IMR-90 (cell line): ENCODE data around the gene NCKAP5. TPM values are rescaled to one million over a fixed set of nuclear protein-coding genes. Genes with fewer than 3 reads are reported as not detected.

Experiments used
- ATAC-seq: fragments of 200-7000 bp; cut with Tn5 transposase; 2 replicates; pipeline ENCODE4 v1.9.1; 2020; ENCODE audit warnings: low read depth, mild to moderate bottlenecking, moderate library complexity
- BruUV-seq: library from RNA; stranded (reverse); fragments of 400-500 nt; replicated peaks from 2 replicates; lab custom pipeline; 2021; lab: Mats Ljungman, UMichigan
- CTCF ChIA-PET: fragments of 300-600 bp; formaldehyde crosslinking; extraction: SDS; loops from one replicate; lab custom pipeline; 2021; ENCODE audit warnings: antibody characterized with exemption; lab: Yijun Ruan, JAX
- POLR2A ChIA-PET: fragments of 300-600 bp; sonication (Branson Sonifier 250); formaldehyde crosslinking; loops from one replicate; lab custom pipeline; 2022; ENCODE audit warnings: antibody characterized with exemption; ENCODE audit not compliant: unreplicated experiment; lab: Charles Lee
- DNase-seq: peaks from one replicate; pipeline ENCODE4 v3.0.0; 2013
- H2AFZ ChIP-seq: replicated peaks from 2 replicates; pipeline ENCODE3; 2013; ENCODE audit warnings: low read length, mild to moderate bottlenecking; ENCODE audit not compliant: poor library complexity
- H2AK5ac ChIP-seq: 2 replicates; pipeline ENCODE4 v1.6.1; 2013; ENCODE audit warnings: low read depth, low read length, inconsistent platforms
- H2AK9ac ChIP-seq: replicated peaks from 2 replicates; pipeline ENCODE3; 2013; ENCODE audit warnings: mild to moderate bottlenecking, low read depth, low read length, moderate library complexity; ENCODE audit not compliant: poor library complexity
- H2BK120ac ChIP-seq: 2 replicates; pipeline ENCODE4 v1.6.1; 2013; ENCODE audit warnings: low read depth, low read length, inconsistent platforms
- H2BK15ac ChIP-seq: 3 replicates; pipeline ENCODE4 v1.6.1; 2013; ENCODE audit warnings: low read depth, low read length, inconsistent platforms
- H2BK20ac ChIP-seq: 2 replicates; pipeline ENCODE4 v1.6.1; 2013; ENCODE audit warnings: low read depth, mild to moderate bottlenecking, inconsistent platforms, low read length, moderate library complexity
- H2BK5ac ChIP-seq: 2 replicates; pipeline ENCODE4 v1.6.1; 2013; ENCODE audit warnings: mild to moderate bottlenecking, low read depth, low read length, inconsistent platforms; ENCODE audit not compliant: poor library complexity, severe bottlenecking
- H3K14ac ChIP-seq: replicated peaks from 2 replicates; pipeline ENCODE4 v1.6.1; 2013; ENCODE audit warnings: low read depth, low read length, inconsistent platforms
- H3K18ac ChIP-seq: 2 replicates; pipeline ENCODE4 v1.6.1; 2013; ENCODE audit warnings: low read depth, low read length, control low read depth
- H3K23ac ChIP-seq: 2 replicates; pipeline ENCODE4 v1.6.1; 2013; ENCODE audit warnings: low read depth, low read length, inconsistent platforms
- H3K27ac ChIP-seq: 2 replicates; pipeline ENCODE4 v1.5.1; 2013; ENCODE audit warnings: mild to moderate bottlenecking, control low read depth, low read length; ENCODE audit not compliant: insufficient read depth
- H3K27me3 ChIP-seq: 2 replicates; pipeline ENCODE4 v1.6.1; 2013; ENCODE audit warnings: low read length; ENCODE audit not compliant: control insufficient read depth, insufficient read depth
- H3K36me3 ChIP-seq: 2 replicates; pipeline ENCODE4 v1.6.1; 2013; ENCODE audit warnings: low read length, mixed read lengths; ENCODE audit not compliant: control insufficient read depth, insufficient read depth
- H3K4ac ChIP-seq: 2 replicates; pipeline ENCODE4 v1.6.1; 2013; ENCODE audit warnings: low read depth, low read length, inconsistent platforms
- H3K4me1 ChIP-seq: 2 replicates; pipeline ENCODE4 v1.6.1; 2013; ENCODE audit warnings: low read length, mixed read lengths; ENCODE audit not compliant: control insufficient read depth, insufficient read depth
- H3K4me2 ChIP-seq: 2 replicates; pipeline ENCODE4 v1.6.1; 2013; ENCODE audit warnings: low read depth, mild to moderate bottlenecking, control low read depth, low read length, moderate library complexity
- H3K4me3 ChIP-seq: 2 replicates; pipeline ENCODE4 v1.5.1; 2013; ENCODE audit warnings: low read depth, mild to moderate bottlenecking, control low read depth, low read length, moderate library complexity; ENCODE audit not compliant: insufficient read depth
- H3K56ac ChIP-seq: 2 replicates; pipeline ENCODE4 v1.6.1; 2013; ENCODE audit warnings: low read length, inconsistent platforms; ENCODE audit not compliant: insufficient read depth; ENCODE audit errors: extremely low read depth
- H3K79me1 ChIP-seq, 2 experiments: 2 replicates each; pipeline ENCODE4 v1.6.1; 2013; ENCODE audit warnings: low read length in 2 of 2, inconsistent platforms in 1 of 2, low read depth in 1 of 2
- H3K9ac ChIP-seq: 2 replicates; pipeline ENCODE4 v1.6.1; 2013; ENCODE audit warnings: low read depth, low read length, control low read depth
- H3K9me1 ChIP-seq: 2 replicates; pipeline ENCODE4 v1.6.1; 2013; ENCODE audit warnings: low read length, inconsistent platforms; ENCODE audit not compliant: insufficient read depth
- H3K9me3 ChIP-seq: 2 replicates; pipeline ENCODE4 v1.6.1; 2013; ENCODE audit warnings: low read length; ENCODE audit not compliant: control insufficient read depth, insufficient read depth
- H4K20me1 ChIP-seq: 2 replicates; pipeline ENCODE4 v1.6.1; 2013; ENCODE audit warnings: low read length, inconsistent platforms; ENCODE audit not compliant: insufficient read depth
- H4K5ac ChIP-seq: 2 replicates; pipeline ENCODE4 v1.6.1; 2013; ENCODE audit warnings: mild to moderate bottlenecking, low read depth, low read length, control low read depth
- H4K8ac ChIP-seq, 2 experiments: 2 replicates each; pipeline ENCODE4 v1.6.1; 2013; ENCODE audit warnings: low read depth in 2 of 2, low read length in 2 of 2, control low read depth in 1 of 2, inconsistent platforms in 1 of 2
- H4K91ac ChIP-seq: 2 replicates; pipeline ENCODE4 v1.6.1; 2013; ENCODE audit warnings: low read depth, low read length, inconsistent platforms; ENCODE audit not compliant: insufficient read depth
- BHLHE40 ChIP-seq: fragments of 150-350 bp; IDR thresholded peaks from 2 replicates; pipeline ENCODE4 v1.6.1; 2016; ENCODE audit warnings: mild to moderate bottlenecking, low read depth, low read length
- CEBPB ChIP-seq: IDR thresholded peaks from 2 replicates; pipeline ENCODE4 v1.6.1; 2012; ENCODE audit warnings: low read depth, low read length, improper control_type of control experiment
- CHD1 ChIP-seq: IDR thresholded peaks from 2 replicates; pipeline ENCODE4 v1.6.1; 2012; ENCODE audit warnings: low read depth, low read length, improper control_type of control experiment
- CTCF ChIP-seq: conservative IDR thresholded peaks from 2 replicates; pipeline ENCODE4 v1.5.1; 2012; ENCODE audit warnings: mild to moderate bottlenecking, low read depth, low read length, improper control_type of control experiment
- ELK1 ChIP-seq: fragments of 150-350 bp; IDR thresholded peaks from 2 replicates; pipeline ENCODE4 v1.6.1; 2016; ENCODE audit warnings: low read depth, mild to moderate bottlenecking, low read length, moderate library complexity, borderline replicate concordance
- FOS ChIP-seq: fragments of 150-350 bp; IDR thresholded peaks from 2 replicates; pipeline ENCODE4 v1.6.1; 2016; ENCODE audit warnings: low read depth, low read length
- MAFK ChIP-seq: IDR thresholded peaks from 2 replicates; pipeline ENCODE4 v1.6.1; 2012; ENCODE audit warnings: low read depth, low read length, improper control_type of control experiment
- MAZ ChIP-seq: IDR thresholded peaks from 2 replicates; pipeline ENCODE4 v1.6.1; 2012; ENCODE audit warnings: low read depth, mild to moderate bottlenecking, low read length, improper control_type of control experiment, moderate library complexity, borderline replicate concordance
- MXI1 ChIP-seq: IDR thresholded peaks from 2 replicates; pipeline ENCODE4 v1.6.1; 2012; ENCODE audit warnings: low read depth, mild to moderate bottlenecking, low read length, moderate library complexity, borderline replicate concordance
- NFE2L2 ChIP-seq: fragments of 150-350 bp; IDR thresholded peaks from 2 replicates; pipeline ENCODE4 v1.6.1; 2016; ENCODE audit warnings: low read depth, mild to moderate bottlenecking, low read length
- POLR2A ChIP-seq: IDR thresholded peaks from 2 replicates; pipeline ENCODE4 v1.6.1; 2012; ENCODE audit warnings: mild to moderate bottlenecking, low read depth, low read length
- RAD21 ChIP-seq: IDR thresholded peaks from 2 replicates; pipeline ENCODE4 v1.6.1; 2012; ENCODE audit warnings: low read length, improper control_type of control experiment
- RCOR1 ChIP-seq: IDR thresholded peaks from 2 replicates; pipeline ENCODE4 v1.6.1; 2012; ENCODE audit warnings: mild to moderate bottlenecking, low read length, improper control_type of control experiment; ENCODE audit not compliant: insufficient replicate concordance
- RFX5 ChIP-seq: IDR thresholded peaks from 2 replicates; pipeline ENCODE4 v1.8.0; 2012; ENCODE audit warnings: low read depth, mild to moderate bottlenecking, low read length, moderate library complexity
- SMC3 ChIP-seq: fragments of 150-350 bp; IDR thresholded peaks from 2 replicates; pipeline ENCODE4 v1.6.1; 2016; ENCODE audit warnings: low read depth, mild to moderate bottlenecking, antibody characterized with exemption, low read length, moderate library complexity
- USF2 ChIP-seq: fragments of 150-350 bp; IDR thresholded peaks from 2 replicates; pipeline ENCODE4 v1.6.1; 2017; ENCODE audit warnings: mild to moderate bottlenecking, antibody characterized with exemption, low read length, low read depth
- WGBS, 2 experiments: methylation state at CpG; one replicate each; pipeline versions ENCODE4 v1.1.5 to v1.1.7; 2013; ENCODE audit warnings: missing lambda C conversion rate in 2 of 2; ENCODE audit not compliant: insufficient read length in 1 of 2; ENCODE audit errors: extremely low coverage in 2 of 2; 5-methylcytosine and 5-hydroxymethylcytosine counted together
- dilution Hi-C: fragments of 300-500 bp; cut with HindIII; formaldehyde crosslinking; loops from one replicate; pipeline ENCODE4 v1.14.3; 2018; ENCODE audit warnings: low sequenced_read_pairs; ENCODE audit not compliant: unreplicated experiment
- in situ Hi-C: fragments of 300-500 bp; cut with MboI; formaldehyde crosslinking; loops from 3 replicates; pipeline ENCODE4 v1.14.3; 2019; ENCODE audit warnings: low sequenced_read_pairs, inconsistent platforms, mixed read lengths
- intact Hi-C: fragments of 100-400 bp; cut with micrococcal nuclease; formaldehyde crosslinking; loops from 2 replicates; pipeline ENCODE4 v1.10.0; 2022
- polyA plus RNA-seq, 3 experiments: library from polyadenylated mRNA; depleted of rRNA; stranded (reverse); fragments of >200 nt; gene quantifications; 2 replicates each; pipeline ENCODE4 v1.2.3, GENCODE V29; 2012; ENCODE audit warnings: low replicate concordance in 1 of 3
- total RNA-seq: library from RNA; depleted of rRNA; stranded (reverse); fragments of >200 nt; gene quantifications from 2 replicates; pipeline ENCODE4 v1.2.3, GENCODE V29; 2012

The NCKAP5 gene
- total and polyA plus RNA-seq, 2 of the 4 experiments (the other 2 are of a cell fraction): 2.7 to 3.9 TPM

GRCh38 chr2:133447303-133447702, 121.0 kb downstream of the NCKAP5 start:
- Histone ChIP-seq H2BK5ac (no peak overlapping the region), H4K20me1 (no peaks in the 10 kb centered on the region), H4K5ac (no peak overlapping the region), H3K14ac (no peak overlapping the region), H2AFZ (no peak overlapping the region), H3K9me1 (no peaks in the 10 kb centered on the region), H4K8ac (no peak overlapping the region), H3K9me3 (no peaks in the 10 kb centered on the region), H2BK15ac (no peak overlapping the region), H3K4ac (no peak overlapping the region), H3K36me3 (no peaks in the 10 kb centered on the region), H2AK5ac (no peak overlapping the region), H3K18ac (no peak overlapping the region), H2AK9ac (no peak overlapping the region), H2BK120ac (no peak overlapping the region), H3K79me1 (no peaks in the 10 kb centered on the region), H3K23ac (no peak overlapping the region), H3K27ac (no peak overlapping the region), H2BK20ac (no peak overlapping the region), H4K91ac (no peak overlapping the region), H3K4me3 (no peak overlapping the region), H3K27me3 (no peaks in the 10 kb centered on the region), H3K4me1 (no peaks in the 10 kb centered on the region), H3K4me2 (no peak overlapping the region), H3K56ac (no peak overlapping the region), H3K9ac (no peak overlapping the region)
- no peak for DNase-seq
- TF ChIP-seq CHD1 (no peak), RAD21 (no peak), MAZ (no peak), NFE2L2 (no peak), POLR2A (no peak), FOS (no peak), BHLHE40 (no peak), MAFK (no peak), CTCF (no peak), MXI1 (no peak), ELK1 (no peak), RFX5 (no peak), USF2 (no peak), SMC3 (no peak), RCOR1 (no peak), CEBPB (no peak)
- in situ Hi-C loops: no loop called here
- BruUV-seq: no TSS peak
- POLR2A ChIA-PET: no interaction called here
- intact Hi-C loops: no loop called here
- CTCF ChIA-PET: no interaction called here
- ATAC-seq: no peak
- WGBS, 2 experiments: 100% methylated on average over 1 of the region's 5 CpGs; no CpG with 5 or more reads in 1 of the 2 experiments
- dilution Hi-C loops: no loop called here
